Measurements from ENCODE around the gene TMEM14C.
"Not testable (repeated sequence)": the region's sequence is repeated elsewhere in the genome, so short reads cannot be mapped to it uniquely, and the experiment has no call there.

The TMEM14C gene

GRCh38 chr6:10720960-10721849 is 1.7 kb upstream of the TMEM14C start:
- DNase-seq (ENCODE audit: low read depth), result not testable (repeated sequence)

- DNase-seq (ENCODE audit: low read depth), result no peak
These were observed 860 bp upstream of the TMEM14C start for GRCh38 chr6:10721850-10722569.

GRCh38 chr6:10722570-10722819 is 375 bp upstream of the TMEM14C start:
- DNase-seq (ENCODE audit: low read depth), result no peak

- DNase-seq (ENCODE audit: low read depth), result no peak
These were observed 654 bp downstream of the TMEM14C start for GRCh38 chr6:10723567-10723881.

- no peak for DNase-seq (ENCODE audit: low read depth)
These were observed 2.2 kb downstream of the TMEM14C start for GRCh38 chr6:10725044-10725443.

DNA sequence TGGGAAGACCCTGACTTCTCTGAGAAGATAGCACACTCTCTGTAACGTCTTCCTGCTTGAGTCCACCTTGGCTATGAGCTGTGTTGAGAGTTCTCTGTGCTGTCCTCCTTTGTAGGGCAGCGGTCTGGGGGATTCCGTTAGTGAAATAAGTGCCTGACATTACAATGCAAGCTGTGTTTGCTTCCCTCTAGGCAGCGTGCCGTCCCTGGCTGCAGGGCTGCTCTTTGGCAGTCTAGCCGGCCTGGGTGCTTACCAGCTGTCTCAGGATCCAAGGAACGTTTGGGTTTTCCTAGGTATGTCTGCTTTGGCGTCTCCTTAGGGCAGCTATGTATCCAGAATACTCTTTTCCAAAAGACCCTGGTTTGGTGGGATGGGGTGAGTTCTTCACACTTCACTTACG is 2.8 kb downstream of the TMEM14C start:
- DNase-seq (ENCODE audit: low read depth), result no peak

GRCh38 chr6:10730254-10730653 is 7.4 kb downstream of the TMEM14C start:
- DNase-seq (ENCODE audit: low read depth), result no peak

- DNase-seq (ENCODE audit: low read depth), result no peak
These were observed 10.4 kb downstream of the TMEM14C start for GRCh38 chr6:10733151-10733715.

DNA sequence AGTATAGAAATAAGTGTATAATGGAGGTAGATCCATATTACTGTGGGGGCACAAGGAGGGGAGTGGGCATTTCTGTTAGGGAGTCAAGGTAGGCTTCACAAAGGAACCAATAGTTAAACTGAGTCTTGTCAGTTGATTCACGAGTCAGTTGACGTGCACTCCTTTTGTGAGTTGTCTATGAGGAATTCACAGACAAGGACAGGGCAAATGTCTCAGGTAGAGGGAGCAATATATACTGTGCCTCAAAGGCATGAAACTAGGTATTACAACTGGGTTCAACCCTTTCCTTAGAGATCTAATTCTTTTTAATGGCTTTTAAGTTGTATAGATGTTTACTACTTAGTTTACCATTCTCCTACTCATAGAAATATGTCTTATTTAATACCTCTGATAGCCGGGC is 11.0 kb downstream of the TMEM14C start:
- DNase-seq (ENCODE audit: low read depth), result no peak

- no peak for DNase-seq (ENCODE audit: low read depth)
These were observed 13.9 kb downstream of the TMEM14C start for GRCh38 chr6:10736731-10737130.

GRCh38 chr6:10740061-10740460 is 17.2 kb downstream of the TMEM14C start:
- DNase-seq (ENCODE audit: low read depth), result no peak

DNA sequence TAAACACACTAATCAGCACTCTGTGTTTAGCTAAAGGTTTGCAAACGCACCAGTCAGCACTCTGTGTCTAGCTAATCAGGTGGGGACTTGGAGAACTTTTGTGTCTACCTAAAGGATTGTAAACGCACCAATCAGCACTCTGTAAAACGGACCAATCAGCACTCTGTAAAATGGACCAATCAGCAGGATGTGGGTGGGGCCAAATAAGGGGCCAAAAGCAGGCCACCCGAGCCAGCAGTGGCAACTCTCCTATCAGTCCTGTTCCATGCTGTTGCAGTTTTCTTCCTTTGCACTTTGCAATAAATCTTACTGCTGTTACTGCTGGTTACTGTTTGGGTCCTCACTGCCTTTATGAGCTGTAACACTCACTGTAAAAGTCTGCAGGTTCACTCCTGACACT is 18.8 kb downstream of the TMEM14C start:
- DNase-seq (ENCODE audit: low read depth), result not testable (repeated sequence)

DNA sequence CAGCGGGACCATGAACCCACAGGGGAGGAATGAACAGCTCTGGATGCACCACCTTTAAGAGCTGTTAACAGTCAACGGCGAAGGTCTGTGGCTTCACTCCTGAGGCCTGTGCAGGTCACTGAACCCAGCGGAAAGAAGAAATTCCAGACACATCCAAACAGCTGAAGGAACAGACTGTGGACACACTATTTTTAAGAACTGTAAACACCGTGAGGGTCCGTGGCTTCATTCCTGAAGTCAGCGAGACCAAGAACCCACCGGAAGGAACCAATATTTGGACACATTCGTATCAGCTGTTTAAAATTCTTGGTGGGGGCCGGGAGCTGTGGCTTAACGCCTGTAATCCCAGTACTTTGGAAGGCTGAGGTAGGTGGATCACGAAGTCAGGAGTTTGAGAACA is 19.4 kb downstream of the TMEM14C start:
- DNase-seq (ENCODE audit: low read depth), result no peak

- no peak for DNase-seq (ENCODE audit: low read depth)
These were observed 20.6 kb downstream of the TMEM14C start for GRCh38 chr6:10743515-10743914.

- DNase-seq (ENCODE audit: low read depth), result no peak
These were observed 22.2 kb downstream of the TMEM14C start for GRCh38 chr6:10745116-10745515.

- DNase-seq (ENCODE audit: low read depth), result no peak
These were observed 24.0 kb downstream of the TMEM14C start for GRCh38 chr6:10746915-10747250.

DNA sequence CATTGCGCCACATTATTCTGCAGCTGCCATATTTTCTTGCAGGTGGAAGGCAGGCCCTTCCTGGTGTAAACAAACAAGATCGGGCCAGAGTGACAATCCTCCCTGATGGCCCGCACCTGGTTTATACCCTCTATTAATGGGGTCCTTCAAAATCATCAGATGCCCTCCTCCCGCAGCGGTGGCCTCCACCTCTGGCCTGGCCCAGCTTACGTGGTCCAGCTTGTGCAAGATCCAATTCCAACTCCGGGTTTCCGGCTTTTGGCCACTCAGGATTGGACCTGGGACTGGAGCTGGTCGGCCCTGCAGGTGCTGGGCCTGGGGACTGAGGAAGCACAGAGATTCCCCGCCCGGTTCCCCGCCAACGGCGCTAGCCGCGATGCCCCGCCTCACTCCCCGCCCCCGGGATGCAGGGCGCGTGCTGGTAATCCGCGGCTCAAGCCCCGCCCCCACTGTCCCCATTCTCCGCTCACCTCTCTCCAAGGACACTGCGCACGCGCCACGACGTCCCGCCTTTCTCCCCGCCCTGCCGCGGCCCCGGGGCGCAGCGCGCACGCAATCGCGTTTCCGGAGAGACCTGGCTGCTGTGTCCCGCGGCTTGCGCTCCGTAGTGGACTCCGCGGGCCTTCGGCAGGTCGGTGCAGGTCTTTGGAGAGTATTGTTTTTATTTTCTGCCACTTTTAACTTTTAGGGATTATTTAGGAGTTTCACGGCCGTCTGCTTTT is 24.5 kb downstream of the TMEM14C start, which contains the start of gene TMEM14B:
Gene TMEM14B, plus strand, starts transcription at position 555 of the 722 bp plus-strand sequence. CDS start 1,441 bp downstream, outside the sequence.
- DNase-seq (ENCODE audit: low read depth), result peak; percentile 99

DNA sequence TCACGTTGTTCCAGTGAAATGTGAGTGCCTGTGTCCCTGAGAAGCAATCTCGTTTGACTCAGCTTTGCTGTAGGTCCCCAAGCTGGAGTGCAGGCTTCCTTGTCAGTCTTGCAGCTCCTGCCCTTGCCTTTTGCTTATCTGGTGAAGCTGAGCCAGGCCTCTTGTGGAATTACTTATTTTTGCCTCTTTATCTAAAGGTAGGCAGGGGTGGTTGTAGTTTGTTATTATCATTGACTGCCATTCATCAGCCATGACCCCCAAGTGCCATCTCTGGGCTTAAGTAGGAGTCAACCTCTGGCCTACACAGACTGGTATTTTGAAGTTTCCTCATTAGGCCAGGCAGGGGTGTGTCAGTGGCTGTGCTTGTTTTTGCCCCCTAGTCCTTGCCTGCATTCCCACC is 26.9 kb downstream of the TMEM14C start:
- no peak for DNase-seq (ENCODE audit: low read depth)

DNA sequence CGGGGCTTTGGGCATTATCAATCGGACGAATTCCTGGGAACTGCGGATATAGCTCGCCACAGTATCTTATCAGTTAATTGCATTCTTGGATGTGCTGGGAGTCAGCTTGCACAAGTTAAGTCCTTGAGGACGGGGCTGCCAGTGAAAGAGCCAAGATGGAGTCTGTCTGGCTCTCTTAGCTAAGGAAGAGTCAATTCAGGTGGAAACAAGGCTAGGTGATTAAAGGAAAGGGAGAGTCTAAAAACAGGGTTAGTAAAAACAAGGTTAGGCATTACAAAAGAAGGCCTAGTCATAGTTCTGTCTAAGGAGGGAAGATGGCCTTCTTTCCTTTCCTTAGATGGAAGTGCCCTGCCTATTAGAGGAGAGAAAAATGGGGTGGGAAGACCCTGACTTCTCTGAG is 27.7 kb downstream of the TMEM14C start:
- not testable (repeated sequence) for DNase-seq (ENCODE audit: low read depth)

DNA sequence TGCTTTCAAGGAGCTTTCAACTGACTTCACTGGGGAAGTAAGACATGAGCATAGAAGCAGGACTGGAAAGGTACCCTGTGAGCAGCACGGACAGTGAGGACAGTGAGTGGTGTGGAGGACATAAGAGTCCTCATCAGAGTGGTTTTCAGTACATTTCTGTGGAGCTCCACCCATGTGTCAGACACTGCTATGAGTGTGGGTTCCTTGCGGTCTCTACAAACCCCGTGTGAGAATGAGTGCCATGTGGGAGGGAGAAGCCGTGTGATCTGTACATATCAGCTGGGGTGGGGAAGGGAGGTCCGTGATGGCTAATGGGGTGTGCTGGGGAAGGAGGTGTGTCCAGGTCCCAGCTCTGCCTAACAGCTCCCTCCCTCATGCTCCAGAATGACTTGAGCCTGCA is 28.9 kb downstream of the TMEM14C start:
- DNase-seq (ENCODE audit: low read depth), result not testable (repeated sequence)

DNA sequence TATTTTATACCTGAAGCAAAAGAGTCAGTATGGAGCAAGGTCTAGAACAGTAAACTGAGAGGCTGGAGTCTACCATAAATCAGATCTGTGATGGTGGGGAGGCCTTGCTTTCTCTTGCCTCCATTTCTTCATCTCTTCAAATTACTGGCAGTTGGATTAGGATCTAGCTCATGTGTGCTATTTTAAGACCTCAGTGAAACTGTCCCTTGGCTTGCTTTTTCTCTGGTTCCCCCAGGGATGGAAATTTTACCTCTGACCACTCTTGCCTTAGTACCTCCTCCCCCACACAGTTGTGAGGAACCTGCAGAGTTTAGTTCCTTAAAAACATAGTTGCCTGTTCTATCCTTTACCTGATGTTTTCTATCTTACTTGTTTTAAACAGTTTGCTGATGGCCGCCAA is 33.2 kb downstream of the TMEM14C start:
- no peak for DNase-seq (ENCODE audit: low read depth)

- DNase-seq (ENCODE audit: low read depth), result no peak
These were observed 36.5 kb downstream of the TMEM14C start for GRCh38 chr6:10759312-10759839.
